CD4-positive, CD25-positive, alpha-beta regulatory T cell (primary cell): ENCODE results near the gene CRNN. TPM values are rescaled to one million over a fixed set of nuclear protein-coding genes. Genes with fewer than 3 reads are reported as not detected.

ENCODE experiments used
- ATAC-seq, 2 donors: fragments of 150-1000 bp; cut with Tn5 transposase; one replicate each; pipeline ENCODE4 v1.10.0; 2021; ENCODE audit warnings: low read depth in 2 of 2, moderate number of reproducible peaks in 2 of 2, moderate library complexity in 1 of 2
- DNase-seq, 3 donors: peaks; one replicate each; pipeline versions ENCODE4 v3.0.0 to v3.0.0-alpha.2; 2012 to 2022; ENCODE audit warnings: mixed read lengths in 1 of 3
- H3K27ac ChIP-seq: one replicate; pipeline ENCODE4 v1.7.0; 2013; ENCODE audit warnings: mild to moderate bottlenecking, low read length; ENCODE audit not compliant: insufficient read depth, poor library complexity, severe bottlenecking
- H3K27me3 ChIP-seq: one replicate; pipeline ENCODE4 v1.7.0; 2013; ENCODE audit warnings: low read length; ENCODE audit not compliant: control insufficient read depth, insufficient read depth
- H3K36me3 ChIP-seq: one replicate; pipeline ENCODE4 v1.7.0; 2013; ENCODE audit warnings: mild to moderate bottlenecking, low read length, moderate library complexity; ENCODE audit not compliant: control insufficient read depth, insufficient read depth
- H3K4me1 ChIP-seq: 2 replicates; pipeline ENCODE4 v1.7.0; 2013; ENCODE audit warnings: mild to moderate bottlenecking, low read length; ENCODE audit not compliant: insufficient read depth, control insufficient read depth, poor library complexity, severe bottlenecking
- H3K4me3 ChIP-seq: one replicate; pipeline ENCODE4 v1.7.0; 2013; ENCODE audit warnings: low read depth, mild to moderate bottlenecking, low read length, moderate library complexity
- H3K9me3 ChIP-seq, 2 experiments: 1 replicate in 1 of 2; 2 replicates in 1 of 2; pipeline ENCODE4 v1.7.0; 2013; ENCODE audit warnings: low read length in 2 of 2, mild to moderate bottlenecking in 1 of 2, moderate library complexity in 1 of 2; ENCODE audit not compliant: control insufficient read depth in 2 of 2
- H3K27ac Mint-ChIP-seq, 3 donors: one replicate each; pipeline ENCODE4 v1.8.0; 2020 to 2022; ENCODE audit warnings: mild to moderate bottlenecking in 3 of 3, mixed read lengths in 3 of 3, moderate library complexity in 2 of 3
- H3K27me3 Mint-ChIP-seq: one replicate; pipeline ENCODE4 v1.8.0; 2022; ENCODE audit warnings: mild to moderate bottlenecking, mixed read lengths
- H3K36me3 Mint-ChIP-seq: one replicate; pipeline ENCODE4 v1.8.0; 2020; ENCODE audit warnings: mixed read lengths
- H3K4me1 Mint-ChIP-seq, 4 donors: one replicate each; pipeline ENCODE4 v1.8.0; 2020 to 2022; ENCODE audit warnings: mixed read lengths in 4 of 4, mild to moderate bottlenecking in 1 of 4
- H3K4me3 Mint-ChIP-seq, 4 donors: one replicate each; pipeline ENCODE4 v1.8.0; 2020 to 2022; ENCODE audit warnings: mild to moderate bottlenecking in 4 of 4, mixed read lengths in 4 of 4, moderate library complexity in 3 of 4
- H3K9me3 Mint-ChIP-seq, 7 donors: one replicate each; pipeline ENCODE4 v1.8.0; 2020 to 2022; ENCODE audit warnings: mixed read lengths in 7 of 7, mild to moderate bottlenecking in 3 of 7, moderate library complexity in 2 of 7
- polyA plus RNA-seq, 4 donors: library from polyadenylated mRNA; unstranded; fragments of 300-500 nt; fragmentation: Illumina TruSeq; gene quantifications; one replicate each; pipeline ENCODE4 v1.2.3, GENCODE V29; 2021
- total RNA-seq: library from RNA; stranded (reverse); gene quantifications from one replicate; pipeline ENCODE4 v1.2.3, GENCODE V29; 2022

CRNN gene
- total and polyA plus RNA-seq, 5 donors from 2014 or later, result not detected

DNA sequence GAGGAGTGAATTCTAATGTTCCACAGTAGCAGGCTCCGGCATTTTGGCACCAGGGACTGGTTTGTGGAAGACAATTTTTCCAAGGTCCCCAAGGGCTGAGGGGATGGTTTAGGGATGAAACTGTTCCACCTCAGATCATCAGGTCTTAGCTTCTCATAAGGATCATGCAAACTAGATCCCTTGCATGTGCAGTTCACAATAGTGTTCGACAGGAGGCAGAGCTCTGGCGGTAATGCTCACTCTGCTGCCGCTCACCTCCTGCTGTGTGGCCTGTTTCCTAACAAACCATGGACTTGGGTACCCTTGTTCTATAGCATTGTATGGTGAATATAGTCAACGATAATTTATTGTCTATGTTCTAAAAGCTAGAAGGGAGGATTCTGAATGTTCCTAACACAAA lies 16.6 kb downstream of the CRNN start:
- H3K36me3 Mint-ChIP-seq, result no peaks in the 10 kb centered on the region
- H3K4me1 ChIP-seq, result no peaks in the 10 kb centered on the region
- no peaks in the 10 kb centered on the region for H3K9me3 ChIP-seq
- ATAC-seq, result no peak
- peaks cover 16% of the 10 kb centered on the region for H3K27me3 ChIP-seq
- peaks cover 21% of the 10 kb centered on the region for H3K27me3 Mint-ChIP-seq
- no peak overlapping the region for H3K4me3 ChIP-seq
- no peak overlapping the region for H3K27ac Mint-ChIP-seq
- H3K36me3 ChIP-seq, result no peaks in the 10 kb centered on the region
- no peak overlapping the region for H3K4me3 Mint-ChIP-seq
- no peaks in the 10 kb centered on the region for H3K9me3 Mint-ChIP-seq
- no peak for DNase-seq
- H3K4me1 Mint-ChIP-seq, result no peaks in the 10 kb centered on the region
- no peak overlapping the region for H3K27ac ChIP-seq

DNA sequence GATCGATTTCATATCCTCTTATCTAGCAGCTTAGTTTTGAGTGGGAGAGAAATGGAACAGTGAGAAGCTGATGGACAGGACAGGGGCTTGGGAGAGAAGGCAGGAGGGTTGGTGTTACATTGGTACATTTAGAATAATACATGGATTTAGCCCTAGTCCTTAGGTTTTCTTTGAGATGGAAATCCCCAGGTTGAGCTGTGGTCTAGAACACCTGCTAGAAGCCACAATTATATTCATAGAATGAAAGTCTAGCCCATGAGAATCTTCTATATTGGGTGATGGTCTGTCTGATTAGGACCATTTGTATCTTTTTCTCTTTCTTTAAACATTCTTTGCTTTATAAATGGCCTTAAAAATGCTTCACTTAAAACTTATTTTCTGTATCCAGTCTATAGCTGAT lies 19.9 kb downstream of the CRNN start:
- no peaks in the 10 kb centered on the region for H3K9me3 ChIP-seq
- Mint-ChIP-seq H3K27ac (no peak overlapping the region), H3K9me3 (no peaks in the 10 kb centered on the region), H3K36me3 (no peaks in the 10 kb centered on the region), H3K27me3 (peaks cover 24% of the 10 kb centered on the region), H3K4me3 (no peak overlapping the region), H3K4me1 (no peaks in the 10 kb centered on the region)
- no peak for ATAC-seq
- H3K36me3 ChIP-seq, result no peaks in the 10 kb centered on the region
- peaks cover 23% of the 10 kb centered on the region for H3K27me3 ChIP-seq
- no peak for DNase-seq
- H3K27ac ChIP-seq, result no peak overlapping the region
- H3K4me3 ChIP-seq, result no peak overlapping the region
- H3K4me1 ChIP-seq, result no peaks in the 10 kb centered on the region

DNA sequence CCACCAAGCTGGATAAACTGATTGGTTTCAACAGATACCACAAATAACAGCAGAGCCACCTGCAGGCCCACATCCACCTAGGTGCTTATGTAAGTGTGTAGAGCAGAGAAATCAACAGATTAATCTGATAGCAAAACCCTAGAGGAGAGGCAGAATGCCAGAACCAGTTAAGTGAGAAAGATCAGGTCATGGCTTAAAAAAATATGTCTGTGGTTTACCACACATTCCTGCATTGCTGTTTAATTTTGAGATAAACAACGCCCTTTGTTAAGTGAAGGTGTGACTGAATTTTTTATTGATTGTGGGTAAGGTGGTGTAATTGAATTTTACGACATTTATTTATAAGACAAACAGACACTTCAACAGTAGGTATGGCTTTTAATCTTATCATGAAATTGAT lies 21.2 kb downstream of the CRNN start:
- H3K4me1 Mint-ChIP-seq, result no peaks in the 10 kb centered on the region
- H3K36me3 Mint-ChIP-seq, result no peaks in the 10 kb centered on the region
- H3K27me3 Mint-ChIP-seq, result peaks cover 23% of the 10 kb centered on the region
- H3K27ac Mint-ChIP-seq, result no peak overlapping the region
- H3K27me3 ChIP-seq, result peaks cover 27% of the 10 kb centered on the region
- H3K9me3 ChIP-seq, result no peaks in the 10 kb centered on the region
- H3K4me3 Mint-ChIP-seq, result no peak overlapping the region
- ATAC-seq (no peak), DNase-seq (no peak)
- no peak overlapping the region for H3K4me3 ChIP-seq
- no peaks in the 10 kb centered on the region for H3K4me1 ChIP-seq
- no peaks in the 10 kb centered on the region for H3K36me3 ChIP-seq
- no peaks in the 10 kb centered on the region for H3K9me3 Mint-ChIP-seq
- H3K27ac ChIP-seq, result no peak overlapping the region

- Histone ChIP-seq H3K27ac (no peak overlapping the region), H3K27me3 (peaks cover 16% of the 10 kb centered on the region), H3K9me3 (no peaks in the 10 kb centered on the region), H3K4me1 (no peaks in the 10 kb centered on the region), H3K4me3 (no peak overlapping the region), H3K36me3 (no peaks in the 10 kb centered on the region)
- ATAC-seq, result no peak
- H3K4me3 Mint-ChIP-seq, result no peak overlapping the region
- no peaks in the 10 kb centered on the region for H3K36me3 Mint-ChIP-seq
- peaks cover 31% of the 10 kb centered on the region for H3K27me3 Mint-ChIP-seq
- H3K4me1 Mint-ChIP-seq, result no peaks in the 10 kb centered on the region
- no peak for DNase-seq
- H3K9me3 Mint-ChIP-seq, result peaks cover 0 to 5% (median 0%) of the 10 kb centered on the region in 7 donors
- H3K27ac Mint-ChIP-seq, result no peak overlapping the region
Measured at GRCh38 chr1:152388889-152389288, 25.2 kb downstream of the CRNN start.

- Mint-ChIP-seq H3K4me3 (no peak overlapping the region), H3K36me3 (no peaks in the 10 kb centered on the region), H3K4me1 (no peaks in the 10 kb centered on the region), H3K27ac (no peak overlapping the region), H3K9me3 (peaks cover 0 to 5% (median 0%) of the 10 kb centered on the region in 7 donors), H3K27me3 (peaks cover 38% of the 10 kb centered on the region)
- peaks cover 9% of the 10 kb centered on the region for H3K27me3 ChIP-seq
- no peak for ATAC-seq
- H3K4me3 ChIP-seq, result no peak overlapping the region
- DNase-seq, result no peak
- H3K9me3 ChIP-seq, result no peaks in the 10 kb centered on the region
- no peak overlapping the region for H3K27ac ChIP-seq
- H3K36me3 ChIP-seq, result no peaks in the 10 kb centered on the region
- H3K4me1 ChIP-seq, result no peaks in the 10 kb centered on the region
Measured at GRCh38 chr1:152386940-152387339, 27.1 kb downstream of the CRNN start.

GRCh38 chr1:152380932-152381331 lies 33.1 kb downstream of the CRNN start:
- no peaks in the 10 kb centered on the region for H3K27me3 ChIP-seq
- no peaks in the 10 kb centered on the region for H3K36me3 ChIP-seq
- peaks cover 19% of the 10 kb centered on the region for H3K27me3 Mint-ChIP-seq
- H3K27ac Mint-ChIP-seq, result no peak overlapping the region
- H3K36me3 Mint-ChIP-seq, result no peaks in the 10 kb centered on the region
- no peaks in the 10 kb centered on the region for H3K4me1 ChIP-seq
- no peak overlapping the region for H3K4me3 ChIP-seq
- H3K4me1 Mint-ChIP-seq, result no peaks in the 10 kb centered on the region
- H3K4me3 Mint-ChIP-seq, result no peak overlapping the region
- DNase-seq (no peak), ATAC-seq (no peak)
- H3K9me3 Mint-ChIP-seq, result peaks cover 0 to 5% (median 0%) of the 10 kb centered on the region in 7 donors
- H3K27ac ChIP-seq, result no peak overlapping the region
- H3K9me3 ChIP-seq, result no peaks in the 10 kb centered on the region

GRCh38 chr1:152374451-152374850 lies 39.6 kb downstream of the CRNN start:
- Histone ChIP-seq H3K4me1 (no peaks in the 10 kb centered on the region), H3K27me3 (no peaks in the 10 kb centered on the region), H3K27ac (no peak overlapping the region), H3K4me3 (no peak overlapping the region), H3K36me3 (no peaks in the 10 kb centered on the region), H3K9me3 (peaks cover 2 to 4% of the 10 kb centered on the region in 2 experiments)
- Mint-ChIP-seq H3K9me3 (peaks cover 0 to 4% (median 1%) of the 10 kb centered on the region in 7 donors), H3K36me3 (no peaks in the 10 kb centered on the region), H3K27me3 (peaks cover 8% of the 10 kb centered on the region), H3K4me3 (no peak overlapping the region), H3K4me1 (no peaks in the 10 kb centered on the region), H3K27ac (no peak overlapping the region)
- no peak for ATAC-seq
- DNase-seq, result no peak

GRCh38 chr1:152372672-152373071 lies 41.4 kb downstream of the CRNN start:
- H3K9me3 ChIP-seq, result peaks cover 7 to 9% of the 10 kb centered on the region in 2 experiments
- Mint-ChIP-seq H3K9me3 (peaks cover 0 to 13% (median 2%) of the 10 kb centered on the region in 7 donors), H3K36me3 (no peaks in the 10 kb centered on the region), H3K27ac (no peak overlapping the region), H3K4me3 (no peak overlapping the region), H3K27me3 (peaks cover 11% of the 10 kb centered on the region), H3K4me1 (no peaks in the 10 kb centered on the region)
- H3K27me3 ChIP-seq, result peaks cover 4% of the 10 kb centered on the region
- no peak overlapping the region for H3K4me3 ChIP-seq
- ATAC-seq (no peak), DNase-seq (no peak)
- no peaks in the 10 kb centered on the region for H3K36me3 ChIP-seq
- H3K27ac ChIP-seq, result no peak overlapping the region
- no peaks in the 10 kb centered on the region for H3K4me1 ChIP-seq
